ENCODE data around the gene LILRB1.
"Not testable (repeated sequence)": the region's sequence is repeated elsewhere in the genome, so short reads cannot be mapped to it uniquely, and the experiment has no call there.

The LILRB1 gene

DNA sequence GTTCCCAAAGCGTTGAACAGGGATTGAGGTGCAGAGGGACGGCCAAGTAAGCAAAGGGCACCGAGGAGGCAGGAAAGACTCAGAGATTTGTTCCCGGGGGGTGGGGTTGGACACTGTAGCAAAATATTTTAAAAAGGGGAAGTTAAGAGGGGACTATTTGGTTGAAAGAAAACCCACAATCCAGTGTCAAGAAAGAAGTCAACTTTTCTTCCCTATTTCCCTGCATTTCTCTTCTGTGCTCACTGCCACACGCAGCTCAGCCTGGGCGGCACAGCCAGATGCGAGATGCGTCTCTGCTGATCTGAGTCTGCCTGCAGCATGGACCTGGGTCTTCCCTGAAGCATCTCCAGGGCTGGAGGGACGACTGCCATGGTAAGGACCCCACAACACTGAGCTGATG is at the start of gene LILRB1:
Gene LILRB1, plus strand, starts transcription at position 223 of the 400 bp plus-strand sequence. CDS start 590 bp downstream, outside the sequence.
- not testable (repeated sequence) for H3K4me2 ChIP-seq (ENCODE audit: low read length); H4K20me1 ChIP-seq (ENCODE audit: insufficient read depth, low read length); H3K27ac ChIP-seq (ENCODE audit: low read depth, low read length, poor library complexity, severe bottlenecking); H3K9ac ChIP-seq (ENCODE audit: low read length); H2AFZ ChIP-seq (ENCODE audit: low read length); H3K9me3 ChIP-seq (ENCODE audit: low read length); H3K79me2 ChIP-seq (ENCODE audit: insufficient read depth, low read length); H3K4me1 ChIP-seq (ENCODE audit: insufficient read depth, low read length, severe bottlenecking); H3K27me3 ChIP-seq (ENCODE audit: insufficient read depth, low read length); H3K4me3 ChIP-seq (ENCODE audit: low read depth, low read length, poor library complexity, severe bottlenecking); H3K36me3 ChIP-seq (ENCODE audit: insufficient read depth, low read length); H3K9me2 ChIP-seq (ENCODE audit: low read depth, low read length); H3F3A ChIP-seq (ENCODE audit: insufficient read depth, low read length)

DNA sequence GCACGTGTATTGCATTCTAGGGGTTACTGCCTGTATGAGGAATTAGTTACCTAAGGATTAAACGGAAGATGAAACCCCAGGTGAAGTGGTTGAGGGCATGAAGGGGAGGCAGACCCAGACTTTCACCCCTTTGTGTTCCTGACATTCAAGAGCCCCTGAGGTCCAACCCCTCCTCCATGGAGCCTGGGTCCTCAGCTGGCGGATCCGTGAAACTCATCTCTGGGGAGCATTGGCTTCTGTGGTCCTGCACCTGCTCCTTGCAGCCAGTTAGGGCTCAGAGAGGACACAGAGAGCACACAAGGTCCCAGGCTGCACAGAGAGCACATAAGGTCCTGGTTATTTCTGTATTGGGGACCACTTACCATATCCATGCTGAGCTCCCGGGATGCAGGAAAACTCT is 43.9 kb upstream of the LILRB1 start:
- Histone ChIP-seq H3K36me3 (ENCODE audit: insufficient read depth, low read length) (no peaks in the 10 kb centered on the region), H3K9me3 (ENCODE audit: low read length) (no peaks in the 10 kb centered on the region), H3F3A (ENCODE audit: insufficient read depth, low read length) (no peaks in the 10 kb centered on the region)

DNA sequence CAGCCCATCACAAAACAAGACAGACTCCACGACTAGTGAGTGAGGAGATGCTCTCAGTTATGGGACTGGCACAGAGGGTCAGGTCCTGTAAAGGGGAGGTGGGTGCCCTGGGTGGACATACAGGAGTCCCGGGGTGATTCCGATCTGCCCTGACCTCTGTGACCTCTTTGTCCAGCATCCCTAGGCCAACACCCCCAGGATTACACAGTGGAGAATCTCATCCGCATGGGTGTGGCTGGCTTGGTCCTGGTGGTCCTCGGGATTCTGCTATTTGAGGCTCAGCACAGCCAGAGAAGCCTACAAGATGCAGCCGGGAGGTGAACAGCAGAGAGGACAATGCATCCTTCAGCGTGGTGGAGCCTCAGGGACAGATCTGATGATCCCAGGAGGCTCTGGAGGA is 43.3 kb upstream of the LILRB1 start:
- Histone ChIP-seq H3K27me3 (ENCODE audit: insufficient read depth, low read length) (no peaks in the 10 kb centered on the region), H3K79me2 (ENCODE audit: insufficient read depth, low read length) (no peaks in the 10 kb centered on the region), H3K4me3 (ENCODE audit: low read depth, low read length, poor library complexity, severe bottlenecking) (no peak overlapping the region), H4K20me1 (ENCODE audit: insufficient read depth, low read length) (no peaks in the 10 kb centered on the region), H3K4me2 (ENCODE audit: low read length) (no peak overlapping the region), H3K9me3 (ENCODE audit: low read length) (no peaks in the 10 kb centered on the region), H3K27ac (ENCODE audit: low read depth, low read length, poor library complexity, severe bottlenecking) (no peak overlapping the region), H3F3A (ENCODE audit: insufficient read depth, low read length) (no peaks in the 10 kb centered on the region), H3K9me2 (ENCODE audit: low read depth, low read length) (no peaks in the 10 kb centered on the region), H3K9ac (ENCODE audit: low read length) (no peak overlapping the region), H2AFZ (ENCODE audit: low read length) (no peak overlapping the region), H3K36me3 (ENCODE audit: insufficient read depth, low read length) (no peaks in the 10 kb centered on the region), H3K4me1 (ENCODE audit: insufficient read depth, low read length, severe bottlenecking) (no peaks in the 10 kb centered on the region)
- no peak for TF ChIP-seq EZH2 (IDR thresholded peaks at IDR 0.05; ENCODE audit: borderline replicate concordance, low read length)
- TF ChIP-seq, protein P1, sequence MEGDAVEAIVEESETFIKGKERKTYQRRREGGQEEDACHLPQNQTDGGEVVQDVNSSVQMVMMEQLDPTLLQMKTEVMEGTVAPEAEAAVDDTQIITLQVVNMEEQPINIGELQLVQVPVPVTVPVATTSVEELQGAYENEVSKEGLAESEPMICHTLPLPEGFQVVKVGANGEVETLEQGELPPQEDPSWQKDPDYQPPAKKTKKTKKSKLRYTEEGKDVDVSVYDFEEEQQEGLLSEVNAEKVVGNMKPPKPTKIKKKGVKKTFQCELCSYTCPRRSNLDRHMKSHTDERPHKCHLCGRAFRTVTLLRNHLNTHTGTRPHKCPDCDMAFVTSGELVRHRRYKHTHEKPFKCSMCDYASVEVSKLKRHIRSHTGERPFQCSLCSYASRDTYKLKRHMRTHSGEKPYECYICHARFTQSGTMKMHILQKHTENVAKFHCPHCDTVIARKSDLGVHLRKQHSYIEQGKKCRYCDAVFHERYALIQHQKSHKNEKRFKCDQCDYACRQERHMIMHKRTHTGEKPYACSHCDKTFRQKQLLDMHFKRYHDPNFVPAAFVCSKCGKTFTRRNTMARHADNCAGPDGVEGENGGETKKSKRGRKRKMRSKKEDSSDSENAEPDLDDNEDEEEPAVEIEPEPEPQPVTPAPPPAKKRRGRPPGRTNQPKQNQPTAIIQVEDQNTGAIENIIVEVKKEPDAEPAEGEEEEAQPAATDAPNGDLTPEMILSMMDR (IDR thresholded peaks at IDR 0.05; ENCODE audit: low read length), result no peak

More for the DNA sequence above, 43.9 kb upstream of the LILRB1 start:
- Histone ChIP-seq H3K79me2 (ENCODE audit: insufficient read depth, low read length) (no peaks in the 10 kb centered on the region), H3K4me3 (ENCODE audit: low read depth, low read length, poor library complexity, severe bottlenecking) (no peak overlapping the region), H3K9me2 (ENCODE audit: low read depth, low read length) (no peaks in the 10 kb centered on the region), H3K9ac (ENCODE audit: low read length) (no peak overlapping the region), H4K20me1 (ENCODE audit: insufficient read depth, low read length) (no peaks in the 10 kb centered on the region), H3K27me3 (ENCODE audit: insufficient read depth, low read length) (no peaks in the 10 kb centered on the region), H2AFZ (ENCODE audit: low read length) (no peak overlapping the region), H3K4me2 (ENCODE audit: low read length) (no peak overlapping the region), H3K27ac (ENCODE audit: low read depth, low read length, poor library complexity, severe bottlenecking) (no peak overlapping the region), H3K4me1 (ENCODE audit: insufficient read depth, low read length, severe bottlenecking) (no peaks in the 10 kb centered on the region)
- no peak for TF ChIP-seq EZH2 (IDR thresholded peaks at IDR 0.05; ENCODE audit: borderline replicate concordance, low read length)
- TF ChIP-seq, protein P1 (IDR thresholded peaks at IDR 0.05; ENCODE audit: low read length), result no peak

DNA sequence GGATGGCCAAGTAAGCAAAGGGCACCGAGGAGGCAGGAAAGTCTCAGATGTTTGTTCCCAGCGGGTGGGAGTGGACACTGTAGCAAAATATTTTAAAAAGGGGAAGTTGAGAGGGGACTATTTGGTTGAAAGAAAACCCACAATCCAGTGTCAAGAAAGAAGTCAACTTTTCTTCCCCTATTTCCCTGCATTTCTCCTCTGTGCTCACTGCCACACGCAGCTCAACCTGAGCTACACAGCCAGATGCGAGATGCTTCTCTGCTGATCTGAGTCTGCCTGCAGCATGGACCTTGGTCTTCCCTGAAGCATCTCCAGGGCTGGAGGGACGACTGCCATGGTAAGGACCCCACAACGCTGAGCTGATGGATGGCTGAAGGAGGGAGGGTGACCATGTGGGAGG is 36.8 kb upstream of the LILRB1 start, which contains the start of gene LILRA1:
Gene LILRA1, plus strand, starts transcription at position 188 of the 400 bp plus-strand sequence. CDS start 613 bp downstream, outside the sequence.
- not testable (repeated sequence) for H3K4me2 ChIP-seq (ENCODE audit: low read length); H3K27ac ChIP-seq (ENCODE audit: low read depth, low read length, poor library complexity, severe bottlenecking); H3K4me1 ChIP-seq (ENCODE audit: insufficient read depth, low read length, severe bottlenecking)

DNA sequence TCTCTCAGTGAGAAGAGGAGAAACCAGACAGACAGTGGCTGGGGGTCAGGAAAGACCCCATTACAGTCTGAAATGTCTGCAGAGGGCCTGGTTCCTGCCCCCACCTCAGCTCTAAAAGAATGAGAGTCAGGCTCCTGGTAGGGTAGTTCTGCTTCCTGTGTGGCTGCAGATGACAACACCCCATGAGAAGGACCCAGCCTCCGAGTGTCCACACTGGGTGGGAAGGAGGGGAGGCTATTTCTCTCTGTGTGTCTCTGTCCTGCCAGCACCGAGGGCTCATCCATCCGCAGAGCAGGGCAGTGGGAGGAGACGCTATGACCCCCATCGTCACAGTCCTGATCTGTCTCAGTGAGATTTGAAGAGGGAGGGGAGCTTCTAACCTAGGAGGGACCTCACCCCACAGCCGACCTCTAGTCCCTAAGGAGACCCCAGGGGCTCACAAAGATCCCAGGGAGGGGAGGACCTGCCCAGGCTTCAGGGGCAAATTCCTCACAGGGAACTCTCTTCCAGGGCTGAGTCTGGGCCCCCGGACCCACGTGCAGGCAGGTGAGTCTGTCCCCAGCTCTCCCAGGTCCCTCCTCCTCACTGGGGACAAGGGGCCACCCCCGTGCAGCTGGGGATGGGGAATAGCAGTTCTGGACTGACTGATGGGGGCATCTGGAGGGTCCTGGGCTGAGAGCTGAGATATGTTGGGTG is 36.2 kb upstream of the LILRB1 start:
- H3K4me2 ChIP-seq (ENCODE audit: low read length); H3K9me3 ChIP-seq (ENCODE audit: low read length); H3K9ac ChIP-seq (ENCODE audit: low read length); H2AFZ ChIP-seq (ENCODE audit: low read length); H3F3A ChIP-seq (ENCODE audit: insufficient read depth, low read length); H3K9me2 ChIP-seq (ENCODE audit: low read depth, low read length); H3K27me3 ChIP-seq (ENCODE audit: insufficient read depth, low read length); H3K36me3 ChIP-seq (ENCODE audit: insufficient read depth, low read length); H3K27ac ChIP-seq (ENCODE audit: low read depth, low read length, poor library complexity, severe bottlenecking); H3K79me2 ChIP-seq (ENCODE audit: insufficient read depth, low read length); H3K4me3 ChIP-seq (ENCODE audit: low read depth, low read length, poor library complexity, severe bottlenecking); H3K4me1 ChIP-seq (ENCODE audit: insufficient read depth, low read length, severe bottlenecking); H4K20me1 ChIP-seq (ENCODE audit: insufficient read depth, low read length): not testable (repeated sequence)

More for the DNA sequence above, 36.8 kb upstream of the LILRB1 start, which contains the start of gene LILRA1:
- not testable (repeated sequence) for H3K36me3 ChIP-seq (ENCODE audit: insufficient read depth, low read length); H4K20me1 ChIP-seq (ENCODE audit: insufficient read depth, low read length); H2AFZ ChIP-seq (ENCODE audit: low read length); H3F3A ChIP-seq (ENCODE audit: insufficient read depth, low read length); H3K9me3 ChIP-seq (ENCODE audit: low read length); H3K79me2 ChIP-seq (ENCODE audit: insufficient read depth, low read length); H3K27me3 ChIP-seq (ENCODE audit: insufficient read depth, low read length); H3K9ac ChIP-seq (ENCODE audit: low read length); H3K4me3 ChIP-seq (ENCODE audit: low read depth, low read length, poor library complexity, severe bottlenecking); H3K9me2 ChIP-seq (ENCODE audit: low read depth, low read length)
